Suprapubic skin (tissue), 3 donors: ENCODE data around the gene PPP1R2C.

ENCODE experiments used
- POLR2AphosphoS5 ChIP-seq, 3 donors: sonication (generic); formaldehyde crosslinking; IDR thresholded peaks; one replicate each; pipeline ENCODE4 v1.6.1; 2017; ENCODE audit warnings: antibody characterized with exemption in 3 of 3
- TF ChIP-seq, protein P1 (sequence below), 2 donors: fragments of 200-600 bp in 1 of 2; fragments of 450-650 bp in 1 of 2; sonication (generic) in 1 of 2; IDR thresholded peaks; one replicate each; pipeline ENCODE4 v1.5.1; 2016 to 2019; ENCODE audit warnings: antibody characterized with exemption in 2 of 2, mild to moderate bottlenecking in 1 of 2, moderate library complexity in 1 of 2

GRCh38 chrX:42803320-42803719 is 25.4 kb upstream of the PPP1R2C start:
- TF ChIP-seq POLR2AphosphoS5 (IDR thresholded peaks at IDR 0.05) = no peak
- TF ChIP-seq, protein P1, sequence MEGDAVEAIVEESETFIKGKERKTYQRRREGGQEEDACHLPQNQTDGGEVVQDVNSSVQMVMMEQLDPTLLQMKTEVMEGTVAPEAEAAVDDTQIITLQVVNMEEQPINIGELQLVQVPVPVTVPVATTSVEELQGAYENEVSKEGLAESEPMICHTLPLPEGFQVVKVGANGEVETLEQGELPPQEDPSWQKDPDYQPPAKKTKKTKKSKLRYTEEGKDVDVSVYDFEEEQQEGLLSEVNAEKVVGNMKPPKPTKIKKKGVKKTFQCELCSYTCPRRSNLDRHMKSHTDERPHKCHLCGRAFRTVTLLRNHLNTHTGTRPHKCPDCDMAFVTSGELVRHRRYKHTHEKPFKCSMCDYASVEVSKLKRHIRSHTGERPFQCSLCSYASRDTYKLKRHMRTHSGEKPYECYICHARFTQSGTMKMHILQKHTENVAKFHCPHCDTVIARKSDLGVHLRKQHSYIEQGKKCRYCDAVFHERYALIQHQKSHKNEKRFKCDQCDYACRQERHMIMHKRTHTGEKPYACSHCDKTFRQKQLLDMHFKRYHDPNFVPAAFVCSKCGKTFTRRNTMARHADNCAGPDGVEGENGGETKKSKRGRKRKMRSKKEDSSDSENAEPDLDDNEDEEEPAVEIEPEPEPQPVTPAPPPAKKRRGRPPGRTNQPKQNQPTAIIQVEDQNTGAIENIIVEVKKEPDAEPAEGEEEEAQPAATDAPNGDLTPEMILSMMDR (IDR thresholded peaks at IDR 0.05) = no peak
